Left forelimb (tissue), 1 donor: Measurements from ENCODE around the gene MRPS34.
A peak's percentile ranks its signal among the peaks of the same experiment; 100 is the strongest.

Source experiments
- DNase-seq: peaks from one replicate; pipeline ENCODE4 v3.0.0-alpha.2; 2018; ENCODE audit warnings: low spot score

The MRPS34 gene

GRCh38 chr16:1794221-1794871 lies 21.4 kb upstream of the MRPS34 start:
- no peak for DNase-seq

- DNase-seq: no peak
These were observed 20.8 kb upstream of the MRPS34 start, which contains the start of gene IGFALS for GRCh38 chr16:1793578-1794220. Gene IGFALS (minus strand): TSS chr16:1793705. CDS start chr16:1793652, 53 bp downstream.

- no peak for DNase-seq
These were observed 20.1 kb upstream of the MRPS34 start for GRCh38 chr16:1792836-1793577.

GRCh38 chr16:1791943-1792812 lies 19.2 kb upstream of the MRPS34 start:
- DNase-seq: no peak

- DNase-seq: no peak
These were observed 18.5 kb upstream of the MRPS34 start for GRCh38 chr16:1791256-1791942.

GRCh38 chr16:1790611-1791255 lies 17.8 kb upstream of the MRPS34 start:
- DNase-seq: no peak

- no peak for DNase-seq
These were observed 17.3 kb upstream of the MRPS34 start for GRCh38 chr16:1790261-1790610.

DNA sequence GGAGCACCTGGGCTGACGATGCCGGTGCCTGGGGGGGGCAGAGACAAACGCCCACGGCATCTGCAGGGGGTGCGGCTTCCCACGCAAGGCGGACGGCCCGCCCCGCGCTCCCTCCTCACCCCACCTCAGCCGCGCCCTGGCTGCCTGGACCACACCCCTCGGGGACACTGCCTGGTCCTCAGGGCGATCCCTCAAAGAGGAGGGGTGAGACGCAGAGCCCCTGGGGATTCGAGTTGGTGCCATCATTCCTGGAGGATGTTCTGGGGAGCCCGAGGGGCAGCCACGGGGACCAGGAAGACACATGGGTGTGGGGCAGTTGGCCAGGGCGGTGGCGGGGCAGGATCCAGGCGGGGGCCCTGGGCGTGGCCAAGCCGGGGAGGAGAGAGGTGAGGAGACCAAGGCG lies 16.7 kb upstream of the MRPS34 start:
- DNase-seq: no peak

- no peak for DNase-seq
These were observed 15.8 kb upstream of the MRPS34 start for GRCh38 chr16:1788708-1789100.

DNA sequence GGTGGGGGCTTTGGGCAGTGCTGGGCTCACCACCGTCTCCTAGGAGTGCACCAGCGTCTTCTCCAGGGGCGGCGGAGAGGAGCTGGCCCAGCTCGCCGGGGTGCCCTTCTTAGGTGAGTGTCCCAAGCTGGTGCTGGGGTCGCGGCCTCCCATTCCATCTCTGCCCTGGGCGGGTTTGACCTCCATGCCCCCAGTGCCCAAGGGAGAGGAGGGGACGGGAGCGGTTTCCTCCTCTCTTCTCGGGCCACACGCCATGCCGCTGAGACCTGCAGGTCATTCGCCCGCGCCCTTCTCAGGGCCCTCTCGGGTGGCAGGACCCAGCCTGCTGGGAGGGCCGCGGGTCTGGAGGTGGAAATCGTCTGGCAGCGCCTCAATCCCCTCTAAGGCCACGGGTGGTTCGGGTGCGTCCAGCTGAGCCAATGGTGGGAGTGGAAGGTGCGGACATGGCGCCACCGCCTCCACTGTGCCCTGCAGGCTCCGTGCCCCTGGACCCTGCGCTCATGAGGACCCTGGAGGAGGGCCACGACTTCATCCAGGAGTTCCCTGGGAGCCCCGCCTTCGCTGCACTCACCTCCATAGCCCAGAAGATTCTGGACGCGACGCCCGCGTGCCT lies 15.3 kb upstream of the MRPS34 start:
- DNase-seq: peak; percentile 54

- DNase-seq: no peak
These were observed 14.6 kb upstream of the MRPS34 start for GRCh38 chr16:1787322-1788094.

- no peak for DNase-seq
These were observed 14.1 kb upstream of the MRPS34 start for GRCh38 chr16:1787056-1787321.

- DNase-seq: peak; percentile 63
These were observed 13.5 kb upstream of the MRPS34 start for GRCh38 chr16:1786242-1787055.

- DNase-seq: no peak
These were observed 12.9 kb upstream of the MRPS34 start for GRCh38 chr16:1785846-1786170.

GRCh38 chr16:1784977-1785845 lies 12.3 kb upstream of the MRPS34 start:
- DNase-seq: peak; percentile 59

DNA sequence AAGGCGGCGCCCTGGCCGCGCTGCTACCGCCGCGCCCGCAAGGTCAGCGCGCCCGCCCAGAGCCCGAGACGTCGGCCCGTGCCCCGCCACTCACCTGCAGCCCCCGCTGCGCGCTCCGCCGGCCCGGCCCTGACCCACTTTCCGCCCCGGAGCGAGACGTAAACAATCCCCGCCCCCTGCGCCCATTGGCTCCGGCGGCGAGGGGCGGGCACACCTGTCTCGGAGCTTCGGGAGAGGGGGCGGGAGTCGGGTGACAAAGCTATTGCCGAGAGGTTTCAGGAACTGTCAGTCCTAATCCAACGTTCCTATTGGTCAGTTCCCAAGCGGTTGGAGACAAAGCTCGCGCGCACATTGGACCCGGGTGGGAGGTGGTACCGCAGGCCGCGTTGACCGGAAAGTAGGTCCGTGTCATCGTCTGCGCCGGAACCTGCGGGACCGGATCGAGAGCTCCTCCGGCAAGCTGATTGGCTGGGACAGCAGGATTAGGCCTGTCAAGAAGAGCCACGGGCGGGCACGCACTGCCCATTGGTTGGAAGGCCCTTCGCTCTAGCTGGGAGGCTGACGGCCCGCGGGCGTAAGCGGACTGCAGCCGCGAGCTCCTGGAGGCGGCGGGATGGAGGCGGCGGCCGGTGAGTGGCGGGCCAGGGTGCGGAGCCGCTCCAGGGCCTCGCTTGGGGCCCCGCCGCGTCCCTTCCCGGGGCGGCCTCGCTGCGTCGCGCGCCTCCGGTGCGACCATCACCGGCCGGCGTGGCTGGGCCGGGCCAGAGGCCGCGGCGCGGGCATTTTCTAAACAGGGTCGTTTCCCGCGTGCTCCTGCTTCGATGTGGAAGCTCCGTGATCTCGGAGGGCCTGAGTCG lies 9.7 kb upstream of the MRPS34 start, which contains the start of the genes NUBP2 and SPSB3:
Gene NUBP2, plus strand, starts transcription at position 553 of the 857 bp plus-strand sequence. Its CDS starts 61 bp downstream, at position 614.
Gene SPSB3, minus strand, starts transcription at position 164 of the 857 bp plus-strand sequence. CDS start 1,088 bp downstream, outside the sequence.
- DNase-seq: peak; percentile 99

GRCh38 chr16:1781758-1782407 lies 8.9 kb upstream of the MRPS34 start:
- no peak for DNase-seq
